Left colon (tissue), 2 donors: Measurements from ENCODE around the gene SLC35G6. TPM values are rescaled to one million over a fixed set of nuclear protein-coding genes. Genes with fewer than 3 reads are reported as not detected.

Source experiments
- ATAC-seq: fragments of 200-7000 bp; cut with Tn5 transposase; one replicate; pipeline ENCODE4 v1.9.1; 2020; ENCODE audit warnings: mild to moderate bottlenecking, moderate library complexity
- DNase-seq, 2 donors: peaks; one replicate each; pipeline ENCODE4 v3.0.0-alpha.2; 2020
- intact Hi-C, 2 donors: fragments of 100-400 bp; cut with DNase I in 1 of 2; cut with micrococcal nuclease in 1 of 2; formaldehyde crosslinking; loops; one replicate each; pipeline versions ENCODE4 v1.11.2 to v1.14.0; 2022; cut with DNase I, micrococcal nuclease
- total RNA-seq, 2 donors: library from RNA; stranded (reverse); fragmentation: NEBNext Ultra II Directional; extraction: Animal tissue kit (Norgen Biotek cat#: 25700); gene quantifications; one replicate each; pipeline ENCODE4 v1.2.1, GENCODE V29; 2021
- donor health status: DM: no; HTN: no; CAD: no.
- donor health status: DM: yes; HTN: yes; CAD: no.

Gene SLC35G6
- total RNA-seq, 2 donors from 2014 or later: not detected

DNA sequence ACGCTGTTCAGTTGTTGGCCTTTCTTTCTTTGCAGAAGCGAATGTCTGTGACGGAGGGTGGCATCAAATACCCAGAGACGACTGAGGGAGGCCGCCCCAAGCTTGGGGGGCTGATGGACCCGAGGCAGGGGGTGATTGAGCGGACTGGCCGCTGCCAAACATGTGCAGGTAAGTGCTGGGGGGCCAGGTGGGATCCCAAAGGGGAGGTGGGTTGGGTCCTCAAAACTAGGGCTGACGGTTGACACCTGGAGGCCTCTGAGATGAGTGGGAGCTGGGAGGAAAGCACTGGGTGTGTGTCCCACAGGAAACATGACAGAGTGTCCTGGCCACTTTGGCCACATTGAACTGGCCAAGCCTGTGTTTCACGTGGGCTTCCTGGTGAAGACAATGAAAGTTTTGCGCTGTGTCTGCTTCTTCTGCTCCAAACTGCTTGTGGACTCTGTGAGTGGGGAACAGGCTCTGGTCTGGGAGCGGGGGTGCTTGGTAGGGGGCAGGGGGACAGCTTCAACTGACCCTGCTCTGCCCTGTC is 14.7 kb downstream of the SLC35G6 start:
- no peak for DNase-seq
- ATAC-seq: no peak
- intact Hi-C loops: no loop called here

DNA sequence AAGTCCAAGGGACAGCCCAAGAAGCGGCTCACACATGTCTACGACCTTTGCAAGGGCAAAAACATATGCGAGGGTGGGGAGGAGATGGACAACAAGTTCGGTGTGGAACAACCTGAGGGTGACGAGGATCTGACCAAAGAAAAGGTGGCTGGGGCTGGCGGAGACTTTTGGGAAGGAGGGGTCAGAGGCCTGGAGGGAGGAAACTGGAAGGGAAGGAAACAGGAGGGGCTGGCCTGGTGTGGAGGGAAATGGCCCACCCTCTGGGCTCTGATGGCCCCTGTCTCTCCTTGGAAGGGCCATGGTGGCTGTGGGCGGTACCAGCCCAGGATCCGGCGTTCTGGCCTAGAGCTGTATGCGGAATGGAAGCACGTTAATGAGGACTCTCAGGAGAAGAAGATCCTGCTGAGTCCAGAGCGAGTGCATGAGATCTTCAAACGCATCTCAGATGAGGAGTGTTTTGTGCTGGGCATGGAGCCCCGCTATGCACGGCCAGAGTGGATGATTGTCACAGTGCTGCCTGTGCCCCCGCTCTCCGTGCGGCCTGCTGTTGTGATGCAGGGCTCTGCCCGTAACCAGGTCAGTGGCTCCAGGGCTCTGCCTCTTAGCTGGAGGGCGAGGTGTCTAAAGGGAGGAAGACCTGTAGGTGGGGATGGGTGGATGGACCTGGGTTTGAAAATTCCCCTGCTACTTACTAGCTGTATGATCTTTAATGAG is 15.4 kb downstream of the SLC35G6 start:
- ATAC-seq: peak; percentile 3
- intact Hi-C loops: no loop called here
- no peak for DNase-seq

DNA sequence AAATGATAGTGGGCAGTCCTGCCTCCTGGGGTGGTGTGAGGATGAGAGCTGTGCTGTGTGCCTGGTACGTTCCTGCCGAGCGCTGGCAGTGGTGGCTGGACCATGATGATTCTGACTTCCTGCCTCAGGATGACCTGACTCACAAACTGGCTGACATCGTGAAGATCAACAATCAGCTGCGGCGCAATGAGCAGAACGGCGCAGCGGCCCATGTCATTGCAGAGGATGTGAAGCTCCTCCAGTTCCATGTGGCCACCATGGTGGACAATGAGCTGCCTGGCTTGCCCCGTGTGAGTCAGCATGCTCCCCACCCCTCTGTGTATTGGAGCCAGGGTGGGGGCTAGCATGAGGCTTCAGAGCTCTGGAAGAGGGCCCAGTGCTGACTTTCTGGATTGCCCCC is 16.0 kb downstream of the SLC35G6 start:
- ATAC-seq (no peak), DNase-seq (no peak)
- intact Hi-C loops: no loop called here

DNA sequence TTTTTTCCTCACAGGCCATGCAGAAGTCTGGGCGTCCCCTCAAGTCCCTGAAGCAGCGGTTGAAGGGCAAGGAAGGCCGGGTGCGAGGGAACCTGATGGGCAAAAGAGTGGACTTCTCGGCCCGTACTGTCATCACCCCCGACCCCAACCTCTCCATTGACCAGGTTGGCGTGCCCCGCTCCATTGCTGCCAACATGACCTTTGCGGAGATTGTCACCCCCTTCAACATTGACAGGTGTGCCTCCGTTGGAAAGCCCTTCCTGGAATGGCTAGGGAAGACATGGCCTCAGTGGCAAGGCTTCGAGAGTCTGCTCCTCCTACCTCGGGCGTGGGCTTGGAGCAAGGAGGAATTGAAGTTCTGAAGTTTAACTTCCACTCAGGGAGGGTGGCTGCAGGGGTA is 16.4 kb downstream of the SLC35G6 start:
- DNase-seq: no peak
- no peak for ATAC-seq
- intact Hi-C loops: no loop called here

DNA sequence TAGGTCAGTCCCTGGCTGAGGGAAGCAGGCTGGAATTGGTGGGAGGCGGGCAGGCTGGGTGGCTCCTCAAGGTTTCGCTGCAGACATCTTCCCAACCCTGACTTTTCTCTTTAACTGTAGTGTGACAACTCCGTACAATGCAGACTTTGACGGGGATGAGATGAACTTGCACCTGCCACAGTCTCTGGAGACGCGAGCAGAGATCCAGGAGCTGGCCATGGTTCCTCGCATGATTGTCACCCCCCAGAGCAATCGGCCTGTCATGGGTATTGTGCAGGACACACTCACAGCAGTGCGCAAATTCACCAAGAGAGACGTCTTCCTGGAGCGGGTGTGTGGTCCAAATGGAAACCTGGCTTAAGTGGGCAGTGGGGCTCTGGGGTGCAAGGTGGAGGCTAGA is 17.9 kb downstream of the SLC35G6 start:
- DNase-seq: no peak
- intact Hi-C loops: no loop called here
- no peak for ATAC-seq

DNA sequence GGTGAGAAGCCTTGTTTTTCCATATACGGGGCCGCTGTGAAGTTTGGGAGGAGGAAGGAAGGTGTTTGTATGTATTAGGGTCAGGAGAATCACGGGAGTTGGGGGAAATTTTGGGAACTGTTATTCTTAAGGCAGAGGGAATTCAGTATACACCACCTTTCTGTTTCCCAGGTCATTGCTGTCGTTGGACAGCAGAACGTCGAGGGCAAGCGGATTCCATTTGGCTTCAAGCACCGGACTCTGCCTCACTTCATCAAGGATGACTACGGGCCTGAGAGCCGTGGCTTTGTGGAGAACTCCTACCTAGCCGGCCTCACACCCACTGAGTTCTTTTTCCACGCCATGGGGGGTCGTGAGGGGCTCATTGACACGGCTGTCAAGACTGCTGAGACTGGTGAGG is 20.5 kb downstream of the SLC35G6 start:
- DNase-seq: no peak
- intact Hi-C loops: no loop called here
- no peak for ATAC-seq

DNA sequence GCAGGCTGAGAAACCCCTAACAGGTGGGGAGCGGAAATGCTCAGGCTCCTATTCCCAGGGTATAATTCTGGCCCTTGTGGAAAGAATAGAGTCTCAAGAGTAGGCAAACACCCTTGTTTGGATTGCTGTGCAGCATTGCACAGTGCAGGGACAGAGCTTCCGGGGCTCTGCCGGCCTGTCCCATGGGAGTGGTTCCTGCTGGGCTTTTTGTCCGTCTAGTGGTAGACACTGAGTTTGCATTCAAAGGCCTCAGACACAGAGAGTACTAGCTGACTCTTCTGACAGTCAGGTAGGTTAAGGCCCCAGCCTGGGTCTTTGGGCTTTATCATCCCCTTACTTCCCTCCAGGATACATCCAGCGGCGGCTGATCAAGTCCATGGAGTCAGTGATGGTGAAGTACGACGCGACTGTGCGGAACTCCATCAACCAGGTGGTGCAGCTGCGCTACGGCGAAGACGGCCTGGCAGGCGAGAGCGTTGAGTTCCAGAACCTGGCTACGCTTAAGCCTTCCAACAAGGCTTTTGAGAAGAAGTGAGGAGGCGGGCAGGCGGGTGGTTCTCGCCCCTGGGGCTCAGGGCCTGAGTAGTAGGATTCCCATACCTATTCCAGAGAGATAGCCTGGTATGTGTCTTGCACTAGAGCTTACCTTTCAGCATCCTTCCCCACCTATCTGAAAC is 21.1 kb downstream of the SLC35G6 start:
- ATAC-seq: peak; percentile 23
- no peak for DNase-seq
- intact Hi-C loops: no loop called here

DNA sequence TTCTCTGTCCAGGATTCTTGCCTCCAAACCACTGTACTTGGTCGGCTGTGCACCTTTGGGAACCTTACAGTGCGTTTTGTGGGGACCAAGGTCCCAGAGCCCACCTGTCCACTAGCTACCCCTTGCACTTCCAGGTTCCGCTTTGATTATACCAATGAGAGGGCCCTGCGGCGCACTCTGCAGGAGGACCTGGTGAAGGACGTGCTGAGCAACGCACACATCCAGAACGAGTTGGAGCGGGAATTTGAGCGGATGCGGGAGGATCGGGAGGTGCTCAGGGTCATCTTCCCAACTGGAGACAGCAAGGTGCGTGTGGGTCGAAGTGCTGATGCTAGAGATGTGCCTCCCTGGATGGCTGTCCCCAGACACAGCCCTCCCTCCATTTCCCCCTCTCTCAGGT is 21.7 kb downstream of the SLC35G6 start:
- ATAC-seq (peak; percentile 31), DNase-seq (no peak)
- intact Hi-C loops: no loop called here

DNA sequence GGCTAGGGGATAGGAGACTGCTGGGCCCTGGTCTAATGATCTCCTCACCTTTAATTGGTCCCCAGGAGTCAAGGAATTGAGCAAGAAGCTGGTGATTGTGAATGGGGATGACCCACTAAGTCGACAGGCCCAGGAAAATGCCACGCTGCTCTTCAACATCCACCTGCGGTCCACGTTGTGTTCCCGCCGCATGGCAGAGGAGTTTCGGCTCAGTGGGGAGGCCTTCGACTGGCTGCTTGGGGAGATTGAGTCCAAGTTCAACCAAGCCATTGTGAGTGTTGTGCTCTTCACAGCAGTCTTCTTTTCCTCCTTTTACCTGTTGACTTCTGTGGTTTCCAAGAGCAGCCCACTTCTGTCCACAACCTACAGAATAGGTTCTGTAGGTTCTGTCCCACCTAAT is 22.3 kb downstream of the SLC35G6 start:
- no peak for DNase-seq
- intact Hi-C loops: no loop called here
- no peak for ATAC-seq

DNA sequence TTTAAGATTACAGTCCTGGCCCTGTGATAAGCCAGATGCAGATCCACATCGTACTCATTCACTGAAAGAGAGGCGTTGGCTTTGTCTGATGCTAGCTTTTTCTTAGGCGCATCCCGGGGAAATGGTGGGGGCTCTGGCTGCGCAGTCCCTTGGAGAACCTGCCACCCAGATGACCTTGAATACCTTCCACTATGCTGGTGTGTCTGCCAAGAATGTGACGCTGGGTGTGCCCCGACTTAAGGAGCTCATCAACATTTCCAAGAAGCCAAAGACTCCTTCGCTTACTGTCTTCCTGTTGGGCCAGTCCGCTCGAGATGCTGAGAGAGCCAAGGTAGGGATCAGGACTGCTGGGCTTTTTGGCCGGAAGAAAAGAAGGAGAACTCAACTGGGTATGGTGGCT is 26.9 kb downstream of the SLC35G6 start:
- ATAC-seq (no peak), DNase-seq (no peak)
- intact Hi-C loops: no loop called here

DNA sequence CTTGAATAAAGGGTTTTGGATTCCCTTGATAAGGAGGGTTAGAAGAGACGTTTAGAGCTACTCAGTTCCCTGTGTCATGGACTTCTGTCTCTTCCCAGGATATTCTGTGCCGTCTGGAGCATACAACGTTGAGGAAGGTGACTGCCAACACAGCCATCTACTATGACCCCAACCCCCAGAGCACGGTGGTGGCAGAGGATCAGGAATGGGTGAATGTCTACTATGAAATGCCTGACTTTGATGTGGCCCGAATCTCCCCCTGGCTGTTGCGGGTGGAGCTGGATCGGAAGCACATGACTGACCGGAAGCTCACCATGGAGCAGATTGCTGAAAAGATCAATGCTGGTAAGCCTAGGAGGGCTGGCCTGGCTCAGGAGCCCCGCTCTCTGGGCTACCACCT is 27.6 kb downstream of the SLC35G6 start:
- intact Hi-C loops: no loop called here
- ATAC-seq (no peak), DNase-seq (no peak)

DNA sequence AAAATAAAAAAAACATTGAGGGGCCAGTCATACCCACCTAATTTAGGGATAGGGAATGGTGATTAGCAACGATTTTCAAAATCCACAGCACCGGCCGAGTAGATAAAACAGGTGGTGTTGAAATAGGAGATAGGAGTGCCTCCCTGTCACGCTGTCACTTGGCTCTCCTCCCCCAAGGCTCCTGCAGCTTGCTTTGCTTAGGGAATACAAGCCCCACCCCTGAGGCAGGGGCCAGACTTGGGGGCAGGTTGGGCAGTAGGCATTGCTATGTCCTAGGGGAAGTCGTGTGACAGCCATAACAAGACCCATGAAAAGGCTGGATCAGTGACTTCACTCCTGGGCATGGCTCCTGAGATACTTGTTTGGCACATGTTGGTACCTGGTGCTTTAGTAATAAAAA is 28.7 kb downstream of the SLC35G6 start:
- no peak for DNase-seq
- intact Hi-C loops: no loop called here
- ATAC-seq: no peak

DNA sequence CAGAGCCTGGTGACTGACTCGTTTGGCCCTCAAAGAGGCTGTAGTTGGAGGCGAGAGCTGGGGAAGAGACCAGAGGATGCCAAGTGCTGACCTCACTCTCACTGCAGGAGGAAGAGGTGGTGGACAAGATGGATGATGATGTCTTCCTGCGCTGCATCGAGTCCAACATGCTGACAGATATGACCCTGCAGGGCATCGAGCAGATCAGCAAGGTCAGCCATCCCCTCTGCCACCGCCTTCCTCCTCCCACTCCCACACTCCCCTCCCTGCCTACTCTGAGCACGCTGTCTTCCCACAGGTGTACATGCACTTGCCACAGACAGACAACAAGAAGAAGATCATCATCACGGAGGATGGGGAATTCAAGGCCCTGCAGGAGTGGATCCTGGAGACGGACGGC is 29.9 kb downstream of the SLC35G6 start:
- DNase-seq (no peak), ATAC-seq (no peak)
- intact Hi-C loops: no loop called here

DNA sequence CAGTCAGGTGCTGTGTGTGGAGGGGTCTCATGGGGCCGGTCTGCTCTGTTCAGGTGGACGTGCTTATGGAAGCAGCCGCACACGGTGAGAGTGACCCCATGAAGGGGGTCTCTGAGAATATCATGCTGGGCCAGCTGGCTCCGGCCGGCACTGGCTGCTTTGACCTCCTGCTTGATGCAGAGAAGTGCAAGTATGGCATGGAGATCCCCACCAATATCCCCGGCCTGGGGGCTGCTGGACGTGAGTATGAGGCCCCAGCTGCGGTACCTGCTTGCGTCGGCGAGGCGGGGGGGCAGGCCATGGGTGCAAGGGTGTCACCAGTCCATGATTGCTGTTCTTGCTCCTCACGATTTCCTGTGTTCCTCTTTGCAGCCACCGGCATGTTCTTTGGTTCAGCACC is 30.9 kb downstream of the SLC35G6 start:
- intact Hi-C loops: no loop called here
- no peak for ATAC-seq
- no peak for DNase-seq

DNA sequence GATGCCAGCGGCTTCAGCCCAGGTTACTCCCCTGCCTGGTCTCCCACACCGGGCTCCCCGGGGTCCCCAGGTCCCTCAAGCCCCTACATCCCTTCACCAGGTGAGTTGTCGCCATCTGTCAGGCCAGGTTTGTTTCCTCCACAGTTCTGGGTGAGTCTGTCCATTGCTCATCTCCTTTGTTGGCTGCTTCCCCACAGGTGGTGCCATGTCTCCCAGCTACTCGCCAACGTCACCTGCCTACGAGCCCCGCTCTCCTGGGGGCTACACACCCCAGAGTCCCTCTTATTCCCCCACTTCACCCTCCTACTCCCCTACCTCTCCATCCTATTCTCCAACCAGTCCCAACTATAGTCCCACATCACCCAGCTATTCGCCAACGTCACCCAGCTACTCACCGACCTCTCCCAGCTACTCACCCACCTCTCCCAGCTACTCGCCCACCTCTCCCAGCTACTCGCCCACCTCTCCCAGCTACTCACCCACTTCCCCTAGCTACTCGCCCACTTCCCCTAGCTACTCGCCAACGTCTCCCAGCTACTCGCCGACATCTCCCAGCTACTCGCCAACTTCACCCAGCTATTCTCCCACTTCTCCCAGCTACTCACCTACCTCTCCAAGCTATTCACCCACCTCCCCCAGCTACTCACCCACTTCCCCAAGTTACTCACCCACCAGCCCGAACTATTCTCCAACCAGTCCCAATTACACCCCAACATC is 31.7 kb downstream of the SLC35G6 start:
- no peak for ATAC-seq
- intact Hi-C loops: no loop called here
- no peak for DNase-seq

DNA sequence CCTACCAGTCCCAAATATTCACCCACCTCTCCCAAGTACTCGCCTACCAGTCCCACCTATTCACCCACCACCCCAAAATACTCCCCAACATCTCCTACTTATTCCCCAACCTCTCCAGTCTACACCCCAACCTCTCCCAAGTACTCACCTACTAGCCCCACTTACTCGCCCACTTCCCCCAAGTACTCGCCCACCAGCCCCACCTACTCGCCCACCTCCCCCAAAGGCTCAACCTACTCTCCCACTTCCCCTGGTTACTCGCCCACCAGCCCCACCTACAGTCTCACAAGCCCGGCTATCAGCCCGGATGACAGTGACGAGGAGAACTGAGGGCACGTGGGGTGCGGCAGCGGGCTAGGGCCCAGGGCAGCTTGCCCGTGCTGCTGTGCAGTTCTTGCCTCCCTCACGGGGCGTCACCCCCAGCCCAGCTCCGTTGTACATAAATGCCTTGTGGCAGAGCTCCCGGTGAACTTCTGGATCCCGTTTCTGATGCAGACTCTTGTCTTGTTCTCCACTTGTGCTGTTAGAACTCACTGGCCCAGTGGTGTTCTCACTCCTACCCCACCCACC is 32.7 kb downstream of the SLC35G6 start:
- ATAC-seq: no peak
- DNase-seq: no peak
- intact Hi-C loops: loop anchor here in 1 of 2 donors (2.0 kb wide), 1 partner anchor 47 kb away; the partner anchor contains the start of gene SENP3

DNA sequence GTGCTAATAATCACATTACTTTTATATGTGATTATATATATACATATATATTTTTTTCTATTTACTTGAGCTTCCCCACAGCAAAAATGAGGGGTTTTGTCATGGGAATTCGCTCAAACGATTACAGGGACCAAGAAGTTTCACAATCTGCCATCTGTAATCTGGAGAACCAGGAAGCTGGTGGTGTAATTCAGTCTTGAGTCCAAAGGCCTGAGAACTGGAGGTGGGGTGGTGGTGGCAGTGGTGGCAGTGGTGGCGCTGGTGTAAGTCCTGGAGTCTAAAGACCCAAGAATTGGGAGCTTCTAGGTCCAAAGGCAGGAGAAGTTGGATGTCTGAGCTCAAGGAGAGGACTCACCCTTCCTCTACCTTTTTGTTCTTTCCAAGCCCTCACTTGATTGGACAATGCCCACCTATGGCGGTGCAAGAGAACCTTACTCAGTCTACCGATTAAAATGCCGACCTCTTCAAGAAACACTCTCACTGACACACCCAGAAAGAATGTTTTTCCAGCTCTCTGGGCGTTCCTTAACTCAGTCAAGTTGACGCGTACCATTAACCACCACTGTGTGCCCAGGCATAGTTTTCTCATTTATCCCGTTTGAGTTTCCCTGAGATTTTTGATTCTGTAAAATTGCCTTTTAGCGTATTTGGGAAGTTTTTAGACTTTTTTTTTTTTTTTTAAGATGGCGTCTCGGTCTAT is 34.8 kb downstream of the SLC35G6 start:
- peak; percentile 93 for ATAC-seq
- intact Hi-C loops: loop anchor here in 1 of 2 donors (2.0 kb wide), 1 partner anchor 45 kb away; the partner anchor contains the start of gene SENP3
- DNase-seq: peak; percentile 67 to 71

DNA sequence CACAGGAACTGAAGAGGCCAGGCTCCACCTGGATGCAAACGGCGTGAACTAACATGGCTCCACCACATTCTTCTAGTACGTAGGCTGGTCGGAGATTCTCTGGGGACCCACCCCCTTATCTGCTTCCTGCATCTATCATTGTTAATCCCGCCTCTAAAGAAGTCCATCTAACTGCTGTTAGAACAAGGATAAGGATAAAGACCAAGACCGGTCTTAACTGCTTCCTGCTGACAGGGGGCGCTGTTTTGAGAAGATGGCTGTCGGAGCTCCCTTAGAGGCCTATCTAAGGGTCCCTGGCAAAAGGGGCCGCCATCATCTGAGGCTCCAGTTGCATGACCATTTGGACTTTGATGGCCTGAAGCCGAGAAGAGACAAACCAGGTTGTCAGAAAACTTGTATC is 41.8 kb downstream of the SLC35G6 start:
- intact Hi-C loops: no loop called here
- no peak for DNase-seq

DNA sequence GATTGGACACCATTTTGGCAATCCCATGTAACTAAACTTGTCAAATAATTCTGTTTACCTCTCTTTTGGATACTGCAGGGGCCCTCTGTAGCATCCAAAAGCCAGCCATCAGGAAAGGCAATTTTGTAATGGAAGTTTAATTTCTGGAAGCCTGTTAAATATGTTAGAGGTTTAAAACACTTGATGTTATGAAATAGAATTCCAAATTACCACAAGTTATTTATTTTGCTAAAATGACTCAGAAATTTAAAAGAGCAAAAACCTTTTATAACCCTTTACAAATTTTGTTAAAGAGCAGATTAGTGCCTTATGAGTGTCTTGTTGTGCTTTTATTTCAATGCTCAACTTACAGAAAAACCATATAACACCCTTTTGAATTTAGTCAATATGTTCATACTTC is 47.6 kb downstream of the SLC35G6 start:
- no peak for DNase-seq
- intact Hi-C loops: no loop called here
- ATAC-seq: no peak

More for the DNA sequence above, 41.8 kb downstream of the SLC35G6 start:
- peak; percentile 42 for ATAC-seq
